Loucy (cell line): ENCODE measurements around the gene LHX2.

Experiments used
- CTCF ChIP-seq: fragments of 200-600 bp; sonication (generic); conservative IDR thresholded peaks from 2 replicates; pipeline ENCODE4 v1.5.1; 2014; ENCODE audit warnings: mild to moderate bottlenecking, antibody characterized with exemption, low read length
- EZH2phosphoT487 ChIP-seq: fragments of 200-600 bp; IDR thresholded peaks from 2 replicates; pipeline ENCODE4 v1.6.1; 2018; ENCODE audit warnings: antibody characterized with exemption, mild to moderate bottlenecking, moderate library complexity, borderline replicate concordance

- TF ChIP-seq CTCF (no peak), EZH2phosphoT487 (no peak)
These were observed 46.8 kb upstream of the LHX2 start for GRCh38 chr9:123964761-123965160.
